ENCODE data around the gene NECTIN1. TPM values are rescaled to one million over a fixed set of nuclear protein-coding genes. Genes with fewer than 3 reads are reported as not detected.

The NECTIN1 gene
- total RNA-seq, 2 experiments from 2014 or later: 5.8 to 14.3 TPM

DNA sequence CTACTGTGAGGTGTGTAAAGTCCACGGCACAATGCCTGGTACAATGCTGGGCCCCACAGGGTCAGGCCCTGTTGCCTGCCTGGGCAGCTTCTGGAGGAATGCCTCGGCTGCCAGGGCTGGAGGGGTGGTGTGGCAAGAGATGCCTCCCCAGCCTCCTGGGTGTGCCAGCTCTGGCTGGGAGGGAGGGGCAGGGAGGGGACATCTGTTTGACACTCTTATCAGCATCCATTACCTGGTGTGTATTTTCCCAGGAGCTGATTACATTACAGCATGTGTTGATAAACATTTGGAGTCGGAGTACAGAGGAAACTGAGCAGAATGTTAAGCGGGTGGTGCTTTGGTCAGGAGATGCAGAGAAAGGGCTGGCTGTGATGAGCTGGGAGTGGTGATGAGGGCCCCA is 11.0 kb upstream of the NECTIN1 start:
- Histone ChIP-seq H2AFZ (ENCODE audit: low read length) (no peak overlapping the region), H3K4me3 (ENCODE audit: low read depth, low read length, poor library complexity, severe bottlenecking) (no peak overlapping the region), H3K9me3 (ENCODE audit: low read length) (no peaks in the 10 kb centered on the region), H3K36me3 (ENCODE audit: insufficient read depth, low read length) (no peaks in the 10 kb centered on the region), H3K79me2 (ENCODE audit: insufficient read depth, low read depth, low read length) (no peaks in the 10 kb centered on the region), H3K4me1 (ENCODE audit: insufficient read depth, low read length, poor library complexity, severe bottlenecking) (no peaks in the 10 kb centered on the region), H3K27ac (ENCODE audit: low read depth, low read length, poor library complexity, severe bottlenecking) (no peak overlapping the region), H3K9me2 (ENCODE audit: insufficient read depth, low read length) (no peaks in the 10 kb centered on the region), H3K4me2 (ENCODE audit: low read length) (no peak overlapping the region), H4K20me1 (ENCODE audit: insufficient read depth, low read length) (no peaks in the 10 kb centered on the region)
- POLR2A ChIA-PET: interaction anchor here (0.6 kb wide), 2 partner anchors 71 to 426 kb away, joined by 4 read pairs; no protein-coding TSS in a partner anchor
- CTCF ChIA-PET (ENCODE audit: unreplicated experiment): interaction anchor here (0.6 kb wide), 1 partner anchor 11 kb away, joined by 6 read pairs; no protein-coding TSS in a partner anchor
- DNase-seq (ENCODE audit: low spot score): no peak
- intact Hi-C loops (cut with micrococcal nuclease; ENCODE audit: unreplicated experiment): no loop called here
- BruUV-seq (replicated peaks): no TSS peak
- TF ChIP-seq, protein P1, sequence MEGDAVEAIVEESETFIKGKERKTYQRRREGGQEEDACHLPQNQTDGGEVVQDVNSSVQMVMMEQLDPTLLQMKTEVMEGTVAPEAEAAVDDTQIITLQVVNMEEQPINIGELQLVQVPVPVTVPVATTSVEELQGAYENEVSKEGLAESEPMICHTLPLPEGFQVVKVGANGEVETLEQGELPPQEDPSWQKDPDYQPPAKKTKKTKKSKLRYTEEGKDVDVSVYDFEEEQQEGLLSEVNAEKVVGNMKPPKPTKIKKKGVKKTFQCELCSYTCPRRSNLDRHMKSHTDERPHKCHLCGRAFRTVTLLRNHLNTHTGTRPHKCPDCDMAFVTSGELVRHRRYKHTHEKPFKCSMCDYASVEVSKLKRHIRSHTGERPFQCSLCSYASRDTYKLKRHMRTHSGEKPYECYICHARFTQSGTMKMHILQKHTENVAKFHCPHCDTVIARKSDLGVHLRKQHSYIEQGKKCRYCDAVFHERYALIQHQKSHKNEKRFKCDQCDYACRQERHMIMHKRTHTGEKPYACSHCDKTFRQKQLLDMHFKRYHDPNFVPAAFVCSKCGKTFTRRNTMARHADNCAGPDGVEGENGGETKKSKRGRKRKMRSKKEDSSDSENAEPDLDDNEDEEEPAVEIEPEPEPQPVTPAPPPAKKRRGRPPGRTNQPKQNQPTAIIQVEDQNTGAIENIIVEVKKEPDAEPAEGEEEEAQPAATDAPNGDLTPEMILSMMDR (conservative IDR thresholded peaks at IDR 0.05; ENCODE audit: low read length): no peak
- TF ChIP-seq EZH2phosphoT487 (IDR thresholded peaks at IDR 0.05; ENCODE audit: borderline replicate concordance, low read depth, low read length): no peak

GRCh38 chr11:119739021-119739703 is 10.2 kb upstream of the NECTIN1 start:
- ChIA-PET POLR2A (interaction anchor here (0.6 kb wide), 1 partner anchor 427 kb away, joined by 4 read pairs; no protein-coding TSS in a partner anchor), CTCF (ENCODE audit: unreplicated experiment) (interaction anchor here (0.6 kb wide), 1 partner anchor 10 kb away, joined by 6 read pairs; no protein-coding TSS in a partner anchor)
- intact Hi-C loops (cut with micrococcal nuclease; ENCODE audit: unreplicated experiment): no loop called here
- no peak overlapping the region for H3K4me2 ChIP-seq (ENCODE audit: low read length)
- no TSS peak for BruUV-seq (replicated peaks)
- H3K4me3 ChIP-seq (ENCODE audit: low read depth, low read length, poor library complexity, severe bottlenecking): no peak overlapping the region
- no peak for DNase-seq (ENCODE audit: low spot score)
- H4K20me1 ChIP-seq (ENCODE audit: insufficient read depth, low read length): no peaks in the 10 kb centered on the region
- no peak overlapping the region for H3K27ac ChIP-seq (ENCODE audit: low read depth, low read length, poor library complexity, severe bottlenecking)
- TF ChIP-seq, protein P1 (conservative IDR thresholded peaks at IDR 0.05; ENCODE audit: low read length): no peak
- TF ChIP-seq EZH2phosphoT487 (IDR thresholded peaks at IDR 0.05; ENCODE audit: borderline replicate concordance, low read depth, low read length): no peak
- H3K9me2 ChIP-seq (ENCODE audit: insufficient read depth, low read length): no peaks in the 10 kb centered on the region
- no peaks in the 10 kb centered on the region for H3K36me3 ChIP-seq (ENCODE audit: insufficient read depth, low read length)
- H2AFZ ChIP-seq (ENCODE audit: low read length): no peak overlapping the region
- H3K79me2 ChIP-seq (ENCODE audit: insufficient read depth, low read depth, low read length): no peaks in the 10 kb centered on the region
- no peaks in the 10 kb centered on the region for H3K9me3 ChIP-seq (ENCODE audit: low read length)
- no peaks in the 10 kb centered on the region for H3K4me1 ChIP-seq (ENCODE audit: insufficient read depth, low read length, poor library complexity, severe bottlenecking)

DNA sequence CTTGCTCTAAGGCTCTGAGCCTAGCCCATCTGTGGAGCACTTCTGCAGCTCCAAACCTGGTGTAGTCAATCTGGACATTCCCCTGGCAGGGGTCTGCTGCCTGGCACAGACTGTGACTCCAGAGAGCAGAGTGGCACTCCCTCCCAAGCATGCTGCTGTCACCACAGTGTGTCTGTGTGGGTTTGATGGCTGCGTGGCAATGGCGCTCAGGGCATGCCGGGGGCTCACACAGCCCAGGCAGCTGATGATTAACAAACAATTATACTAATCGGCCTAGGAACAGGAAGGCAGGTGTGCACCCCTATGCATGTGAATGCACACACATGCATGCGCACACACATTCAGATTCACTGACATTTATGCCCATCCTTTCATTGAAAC is 9.0 kb upstream of the NECTIN1 start:
- no peaks in the 10 kb centered on the region for H3K9me3 ChIP-seq (ENCODE audit: low read length)
- intact Hi-C loops (cut with micrococcal nuclease; ENCODE audit: unreplicated experiment): no loop called here
- TF ChIP-seq, protein P1 (conservative IDR thresholded peaks at IDR 0.05; ENCODE audit: low read length): no peak
- no peak for TF ChIP-seq EZH2phosphoT487 (IDR thresholded peaks at IDR 0.05; ENCODE audit: borderline replicate concordance, low read depth, low read length)
- no peaks in the 10 kb centered on the region for H4K20me1 ChIP-seq (ENCODE audit: insufficient read depth, low read length)
- no peaks in the 10 kb centered on the region for H3K79me2 ChIP-seq (ENCODE audit: insufficient read depth, low read depth, low read length)
- H3K4me2 ChIP-seq (ENCODE audit: low read length): no peak overlapping the region
- ChIA-PET CTCF (ENCODE audit: unreplicated experiment) (no interaction called here), POLR2A (interaction anchor here (0.5 kb wide), 1 partner anchor 34 kb away, joined by 4 read pairs; no protein-coding TSS in a partner anchor)
- H3K36me3 ChIP-seq (ENCODE audit: insufficient read depth, low read length): no peaks in the 10 kb centered on the region
- no peaks in the 10 kb centered on the region for H3K9me2 ChIP-seq (ENCODE audit: insufficient read depth, low read length)
- no TSS peak for BruUV-seq (replicated peaks)
- no peak overlapping the region for H3K27ac ChIP-seq (ENCODE audit: low read depth, low read length, poor library complexity, severe bottlenecking)
- no peak overlapping the region for H2AFZ ChIP-seq (ENCODE audit: low read length)
- DNase-seq (ENCODE audit: low spot score): no peak
- no peak overlapping the region for H3K4me3 ChIP-seq (ENCODE audit: low read depth, low read length, poor library complexity, severe bottlenecking)
- H3K4me1 ChIP-seq (ENCODE audit: insufficient read depth, low read length, poor library complexity, severe bottlenecking): no peaks in the 10 kb centered on the region

Measured in OCI-LY7 (cell line).